SKM-1 treated with dmso at 0.1 percent for 144 hours (cell line): ENCODE results near the gene UROS.

ENCODE experiments used
- DNase-seq: peaks from one replicate; lab custom pipeline; 2025; ENCODE audit not compliant: unreplicated experiment; lab: John Stamatoyannopoulos, UW

The UROS gene

GRCh38 chr10:125792342-125793300 lies 30.4 kb downstream of the UROS start:
- DNase-seq: no peak

GRCh38 chr10:125788156-125789034 lies 34.7 kb downstream of the UROS start:
- no peak for DNase-seq

- no peak for DNase-seq
These were observed 37.3 kb downstream of the UROS start for GRCh38 chr10:125785791-125786190.

- no peak for DNase-seq
These were observed 39.1 kb downstream of the UROS start for GRCh38 chr10:125783957-125784356.

- DNase-seq: no peak
These were observed 39.6 kb downstream of the UROS start for GRCh38 chr10:125783408-125783807.

- DNase-seq: no peak
These were observed 40.4 kb downstream of the UROS start for GRCh38 chr10:125782616-125783015.

- no peak for DNase-seq
These were observed 41.0 kb downstream of the UROS start for GRCh38 chr10:125782054-125782453.

- no peak for DNase-seq
These were observed 41.7 kb downstream of the UROS start for GRCh38 chr10:125781374-125781773.

- DNase-seq: no peak
These were observed 43.4 kb downstream of the UROS start for GRCh38 chr10:125779403-125780327.

- no peak for DNase-seq
These were observed 44.5 kb downstream of the UROS start for GRCh38 chr10:125778556-125778955.

GRCh38 chr10:125777806-125778205 lies 45.3 kb downstream of the UROS start:
- no peak for DNase-seq

GRCh38 chr10:125775491-125776106 lies 47.5 kb downstream of the UROS start, which contains the start of gene MMP21:
MMP21 (minus strand) TSS chr10:125775821; CDS start chr10:125775821, 0 bp downstream.
- no peak for DNase-seq

GRCh38 chr10:125774581-125775191 lies 48.4 kb downstream of the UROS start:
- no peak for DNase-seq

- DNase-seq: no peak
These were observed 49.1 kb downstream of the UROS start for GRCh38 chr10:125773687-125774543.

GRCh38 chr10:125772864-125773180 lies 50.2 kb downstream of the UROS start:
- no peak for DNase-seq

GRCh38 chr10:125772112-125772863 lies 50.8 kb downstream of the UROS start:
- no peak for DNase-seq

- no peak for DNase-seq
These were observed 52.2 kb downstream of the UROS start for GRCh38 chr10:125770844-125771243.

- DNase-seq: no peak
These were observed 53.9 kb downstream of the UROS start for GRCh38 chr10:125769175-125769574.
